ENCODE results near the gene DDX46.
"Not testable (repeated sequence)": the region's sequence is repeated elsewhere in the genome, so short reads cannot be mapped to it uniquely, and the experiment has no call there.

The DDX46 gene

GRCh38 chr5:134758504-134759341, at the start of gene DDX46:
DDX46 (plus strand) TSS chr5:134758779; CDS start chr5:134758939, 160 bp downstream.
- DNase-seq = peak; percentile 97

- DNase-seq = no peak
Measured at GRCh38 chr5:134714120-134714519, 44.5 kb upstream of the DDX46 start.

GRCh38 chr5:134714541-134714940, 44.0 kb upstream of the DDX46 start:
- DNase-seq = no peak

DNA sequence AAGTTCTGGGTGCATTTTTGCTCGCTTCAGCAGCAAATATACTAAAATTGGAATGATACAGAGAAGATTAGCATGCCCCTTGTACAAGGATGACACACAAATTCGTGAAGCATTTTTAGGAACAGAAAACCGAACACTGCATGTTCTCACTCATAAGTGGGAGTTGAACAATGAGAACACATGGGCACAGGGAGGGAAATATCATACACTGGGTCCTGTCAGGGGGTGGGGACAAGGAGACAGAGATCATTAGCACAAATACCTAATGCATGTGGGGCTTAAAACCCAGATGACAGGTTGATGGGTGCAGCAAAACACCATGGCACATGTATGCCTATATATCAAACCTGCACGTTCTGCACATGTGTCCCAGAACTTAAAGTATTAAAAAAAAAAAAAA, 43.1 kb upstream of the DDX46 start:
- not testable (repeated sequence) for DNase-seq

GRCh38 chr5:134724872-134725271, 33.7 kb upstream of the DDX46 start:
- DNase-seq = no peak

- DNase-seq = no peak
Measured at GRCh38 chr5:134732819-134733218, 25.8 kb upstream of the DDX46 start.

GRCh38 chr5:134735243-134735642, 23.3 kb upstream of the DDX46 start:
- DNase-seq = no peak

DNA sequence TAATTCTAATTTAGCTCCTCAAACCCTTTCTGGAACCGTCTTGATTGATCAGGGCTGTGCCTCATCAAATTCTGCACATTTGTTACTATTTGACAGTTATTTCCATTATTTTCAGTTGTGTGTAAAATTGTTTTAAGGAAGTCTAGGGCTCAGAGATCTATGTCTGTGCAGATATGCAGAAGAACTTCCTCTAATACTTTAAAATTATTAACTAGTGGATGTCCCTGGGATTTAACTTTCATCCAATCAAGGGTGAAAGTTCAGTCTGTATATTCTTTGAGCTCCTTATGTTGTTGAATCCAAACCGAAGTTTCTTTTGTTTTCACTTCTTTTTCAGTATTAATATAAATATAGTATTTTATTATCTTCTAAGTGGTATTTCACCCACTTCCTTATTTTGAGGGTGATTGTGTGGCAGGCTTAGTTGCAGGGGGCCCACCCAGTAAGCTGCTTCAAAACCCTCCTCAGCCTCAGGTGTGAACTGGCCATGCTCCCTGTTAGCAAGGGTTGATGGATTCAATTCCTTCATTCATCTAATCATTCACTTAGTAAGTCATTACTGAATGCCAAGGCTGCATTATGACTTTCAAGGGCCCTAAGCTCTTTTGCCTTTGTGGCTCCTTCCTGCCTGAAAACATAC, 22.3 kb upstream of the DDX46 start:
- DNase-seq = no peak

- peak; percentile 99 for DNase-seq
Measured at GRCh38 chr5:134738133-134738962, 20.2 kb upstream of the DDX46 start, which contains the start of gene CAMLG. CAMLG (plus strand) TSS chr5:134738548; CDS start chr5:134738621, 73 bp downstream.

DNA sequence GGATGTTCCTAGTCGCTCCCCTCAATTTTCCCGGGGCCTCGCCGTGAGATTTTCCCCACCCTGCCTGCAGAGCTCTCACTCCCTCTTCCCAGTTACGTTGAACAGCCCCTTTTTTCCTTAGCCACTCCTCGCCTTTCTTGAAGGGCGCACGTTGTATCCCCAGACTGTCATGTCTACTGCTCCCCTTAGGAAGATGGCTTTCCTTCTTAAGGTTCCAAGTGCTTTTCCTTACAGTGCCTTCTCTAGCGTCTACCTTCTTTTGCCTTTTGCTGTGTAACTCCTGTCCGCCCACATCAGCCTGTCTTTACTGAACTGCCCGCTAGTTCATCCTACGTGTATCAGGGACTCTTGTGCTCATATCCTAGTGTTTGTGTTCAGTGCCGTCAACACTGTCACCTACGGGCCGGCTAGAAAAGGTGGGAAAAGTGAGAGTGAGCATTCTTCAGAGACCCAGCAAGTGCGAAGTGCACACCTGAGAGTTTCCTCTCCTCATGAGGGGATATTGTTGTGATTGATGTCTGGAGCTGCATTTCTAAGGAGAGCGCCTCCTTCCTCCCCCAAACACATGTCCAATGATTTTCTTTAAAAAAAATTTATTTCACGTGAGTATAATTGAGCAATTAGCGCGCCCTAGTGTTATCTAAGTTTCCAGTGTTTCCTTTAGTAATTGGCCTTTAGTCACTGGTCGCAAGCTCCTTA, 19.5 kb upstream of the DDX46 start:
- peak; percentile 50 for DNase-seq

DNA sequence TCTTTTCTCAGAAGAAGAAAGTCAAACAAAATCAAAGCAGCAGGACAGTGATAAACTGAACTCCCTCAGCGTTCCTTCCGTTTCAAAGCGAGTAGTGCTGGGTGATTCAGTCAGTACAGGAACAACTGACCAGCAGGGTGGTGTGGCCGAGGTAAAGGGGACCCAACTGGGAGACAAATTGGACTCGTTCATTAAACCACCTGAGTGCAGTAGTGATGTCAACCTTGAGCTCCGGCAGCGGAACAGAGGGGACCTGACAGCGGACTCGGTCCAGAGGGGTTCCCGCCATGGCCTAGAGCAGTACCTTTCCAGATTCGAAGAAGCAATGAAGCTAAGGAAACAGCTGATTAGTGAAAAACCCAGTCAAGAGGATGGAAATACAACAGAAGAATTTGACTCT, 17.5 kb upstream of the DDX46 start:
- DNase-seq = no peak

DNA sequence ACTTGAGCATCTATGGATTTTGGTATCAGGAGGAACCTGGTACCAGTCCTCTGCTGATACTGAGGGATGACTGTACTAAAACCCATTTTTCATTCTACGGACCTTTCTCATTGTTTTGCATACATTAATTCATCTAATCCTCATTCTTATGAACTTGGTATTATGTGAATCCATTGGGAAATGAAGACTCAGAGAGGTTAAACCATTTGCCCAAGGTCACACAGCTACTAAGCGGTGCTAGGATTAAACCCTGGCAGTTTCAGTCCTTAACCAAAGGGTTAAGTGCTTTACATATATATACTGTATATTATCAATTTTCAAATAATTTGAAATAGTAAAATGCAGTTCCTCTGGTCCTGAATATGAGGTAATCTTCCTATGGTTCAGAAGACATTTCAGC, 16.4 kb upstream of the DDX46 start:
- DNase-seq = no peak

DNA sequence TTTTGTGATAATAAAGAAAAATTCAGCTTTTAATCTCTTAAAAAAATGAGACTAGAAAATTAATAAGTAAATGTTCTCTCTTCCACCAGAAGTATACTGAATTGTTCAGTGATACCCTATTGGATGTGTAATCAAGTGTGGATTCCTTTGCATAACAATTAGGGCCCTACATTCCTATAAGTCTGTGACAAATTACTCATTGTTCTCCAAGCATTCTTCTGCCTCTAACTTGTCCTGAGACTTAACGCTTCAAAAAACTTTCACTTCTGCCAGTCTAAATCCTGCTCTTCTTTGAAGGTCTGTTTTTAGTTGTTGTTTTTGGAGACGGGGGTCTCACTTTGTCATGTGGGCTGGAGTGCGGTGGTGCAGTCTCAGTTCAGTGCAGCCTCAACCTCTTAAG, 9.2 kb upstream of the DDX46 start:
- no peak for DNase-seq

DNA sequence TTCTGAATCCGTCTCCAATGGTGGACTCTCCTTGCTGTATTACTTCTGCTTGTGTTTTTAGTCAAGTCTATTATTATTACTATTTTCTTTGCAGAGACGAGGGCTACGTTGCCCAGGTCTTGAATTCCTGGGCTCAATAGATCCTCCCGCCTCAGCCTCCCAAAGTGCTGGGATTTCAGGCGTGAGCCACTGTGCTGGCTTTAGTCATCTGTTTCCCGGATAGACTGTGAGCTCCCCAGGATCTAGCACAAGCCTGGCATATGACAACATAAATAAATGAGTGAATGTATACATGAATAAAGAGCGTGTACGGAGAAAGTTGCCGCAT, 439 bp upstream of the DDX46 start:
- DNase-seq = no peak

DNA sequence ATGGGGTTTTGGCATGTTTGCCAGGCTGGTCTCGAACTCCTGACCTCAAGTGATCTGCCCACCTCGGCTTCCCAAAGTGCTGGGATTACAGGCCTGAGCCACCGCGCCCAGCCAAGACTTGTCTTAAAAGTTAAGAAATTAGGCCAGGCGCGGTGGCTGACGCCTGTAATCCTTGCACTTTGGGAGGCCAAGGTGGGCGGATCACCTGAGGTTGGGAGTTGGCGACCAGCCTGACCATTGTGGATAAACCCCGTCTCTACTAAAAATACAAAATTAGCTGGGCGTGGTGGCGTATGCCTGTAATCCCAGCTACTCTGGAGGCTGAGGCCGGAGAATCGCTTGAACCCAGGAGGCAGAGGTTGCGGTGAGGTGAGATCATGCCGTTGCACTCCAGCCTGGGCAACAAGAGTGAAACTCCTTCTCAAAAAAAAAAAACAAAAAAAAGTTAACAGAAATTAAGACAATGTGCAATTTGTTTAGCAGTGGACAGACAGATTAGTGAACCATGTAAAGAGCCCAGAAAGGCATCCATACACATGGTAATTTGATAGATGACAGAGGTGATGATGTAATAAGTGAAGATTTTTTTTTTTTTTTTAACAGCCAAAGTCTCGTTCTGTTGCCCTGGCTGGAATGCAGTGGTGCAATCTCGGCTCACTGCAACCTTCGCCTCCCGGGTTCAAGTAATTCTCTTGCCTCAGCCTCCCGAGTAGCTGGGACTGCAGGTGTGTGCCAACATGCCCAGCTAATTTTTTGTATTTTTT, 9.1 kb downstream of the DDX46 start:
- not testable (repeated sequence) for DNase-seq

DNA sequence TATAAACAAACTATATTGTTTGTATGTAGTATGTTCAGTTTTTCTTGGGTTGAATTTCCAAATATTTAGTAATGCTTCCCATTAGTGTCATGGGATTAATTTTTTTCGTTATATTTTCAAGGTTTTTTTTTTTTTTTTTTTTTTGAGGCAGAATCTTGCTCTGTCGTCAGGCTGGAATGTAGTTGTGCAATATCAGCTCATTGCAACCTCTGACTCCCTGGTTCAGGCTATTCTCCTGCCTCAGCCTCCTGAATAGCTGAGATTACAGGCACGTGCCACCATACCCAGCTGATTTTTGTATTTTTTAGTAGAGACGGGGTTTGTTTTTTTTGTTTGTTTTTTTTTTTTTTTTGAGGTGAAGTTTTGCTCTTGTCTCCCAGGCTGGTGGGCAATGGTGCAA, 10.6 kb downstream of the DDX46 start:
- DNase-seq = no peak

DNA sequence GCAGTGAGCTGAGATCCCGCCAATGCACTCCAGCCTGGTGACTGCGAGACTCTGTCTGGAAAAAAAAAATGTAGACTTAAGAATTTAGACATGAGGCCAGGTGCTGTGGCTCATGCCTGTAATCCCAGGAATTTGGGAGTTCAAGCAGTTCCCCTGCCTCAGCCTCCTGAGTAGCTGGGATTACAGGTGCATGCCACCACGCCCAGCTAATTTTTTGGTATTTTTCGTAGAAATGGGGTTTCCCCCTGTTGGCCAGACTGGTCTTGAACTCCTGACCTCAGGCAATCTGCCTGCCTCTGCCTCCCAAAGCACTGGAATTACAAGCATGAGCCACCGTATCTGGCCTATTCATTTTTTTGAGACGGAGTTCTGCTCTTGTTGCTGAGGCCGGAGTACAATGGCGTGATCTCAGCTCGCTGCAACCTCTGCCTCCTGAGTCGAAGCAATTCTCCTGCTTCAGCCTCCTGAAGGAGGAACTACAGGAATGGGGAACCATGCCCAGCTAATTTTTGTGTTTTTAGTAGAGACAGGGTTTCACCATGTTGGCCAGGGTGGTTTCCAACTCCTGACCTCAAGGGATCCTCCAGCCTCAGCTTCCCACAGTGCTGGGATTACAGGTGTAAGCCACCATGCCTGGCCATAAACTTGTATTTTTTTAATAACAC, 14.0 kb downstream of the DDX46 start:
- no peak for DNase-seq

- no peak for DNase-seq
Measured at GRCh38 chr5:134777366-134777765, 18.8 kb downstream of the DDX46 start.

DNA sequence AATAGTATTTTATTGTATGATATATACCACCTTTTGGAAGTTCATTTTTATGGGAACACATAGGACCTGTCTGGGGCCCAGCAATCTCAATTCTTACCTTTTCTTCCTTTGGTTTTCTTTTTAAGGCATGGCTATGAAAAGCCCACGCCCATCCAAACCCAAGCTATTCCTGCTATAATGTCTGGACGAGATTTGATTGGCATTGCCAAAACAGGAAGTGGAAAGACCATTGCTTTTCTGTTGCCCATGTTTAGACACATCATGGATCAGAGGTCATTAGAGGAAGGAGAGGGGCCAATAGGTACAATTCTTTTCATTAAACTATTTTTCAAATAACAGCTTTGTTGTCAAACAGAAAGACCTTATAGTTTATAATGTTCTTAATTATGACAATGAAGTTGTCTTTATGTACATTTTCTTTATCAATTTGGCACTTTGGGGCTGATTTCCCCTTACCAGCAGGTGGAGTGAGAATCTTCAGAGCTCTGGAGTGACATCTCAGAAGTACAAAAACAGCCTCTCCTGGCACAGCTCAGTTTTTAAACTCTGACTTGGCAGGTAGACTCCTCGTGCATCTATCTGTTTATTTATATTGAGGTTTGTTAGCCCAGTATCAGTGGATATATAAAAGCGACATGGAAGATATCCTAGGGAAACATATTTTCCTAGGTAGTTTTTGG, 25.8 kb downstream of the DDX46 start:
- no peak for DNase-seq

GRCh38 chr5:134784946-134785620, 26.5 kb downstream of the DDX46 start:
- no peak for DNase-seq
